ENCODE results near the gene CYTH3. TPM values are rescaled to one million over a fixed set of nuclear protein-coding genes. Genes with fewer than 3 reads are reported as not detected.
"Not testable (repeated sequence)": the region's sequence is repeated elsewhere in the genome, so short reads cannot be mapped to it uniquely, and the experiment has no call there.

CYTH3 gene
- total RNA-seq, 1 donor from 2014 or later, result 27.5 TPM

- Histone ChIP-seq H3K27ac (no peak overlapping the region), H3K4me3 (no peak overlapping the region), H3K4me1 (no peaks in the 10 kb centered on the region), H3K27me3 (no peaks in the 10 kb centered on the region), H3K36me3 (no peaks in the 10 kb centered on the region), H3K9me3 (no peaks in the 10 kb centered on the region)
- ATAC-seq, result no peak
- DNase-seq, result no peak
- intact Hi-C loops (cut with DNase I), result no loop called here
- TF ChIP-seq CTCF (IDR thresholded peaks at IDR 0.05), result no peak
Measured at GRCh38 chr7:6286486-6286885, 14.1 kb upstream of the CYTH3 start.

- Histone ChIP-seq H3K27me3 (no peaks in the 10 kb centered on the region), H3K4me3 (no peak overlapping the region), H3K36me3 (no peaks in the 10 kb centered on the region), H3K27ac (no peak overlapping the region), H3K9me3 (no peaks in the 10 kb centered on the region), H3K4me1 (no peaks in the 10 kb centered on the region)
- intact Hi-C loops (cut with DNase I), result no loop called here
- no peak for DNase-seq
- TF ChIP-seq CTCF (IDR thresholded peaks at IDR 0.05), result no peak
- ATAC-seq, result no peak
Measured at GRCh38 chr7:6284461-6285360, 12.3 kb upstream of the CYTH3 start.

GRCh38 chr7:6284055-6284400 lies 11.6 kb upstream of the CYTH3 start:
- ATAC-seq, result no peak

GRCh38 chr7:6283391-6284054 lies 11.1 kb upstream of the CYTH3 start:
- DNase-seq; H3K4me3 ChIP-seq; intact Hi-C loops (cut with DNase I); H3K27ac ChIP-seq; H3K36me3 ChIP-seq; H3K4me1 ChIP-seq; H3K27me3 ChIP-seq; H3K9me3 ChIP-seq; ATAC-seq: not testable (repeated sequence)

More at GRCh38 chr7:6284055-6284400, 11.6 kb upstream of the CYTH3 start:
- intact Hi-C loops (cut with DNase I), result no loop called here
- no peak overlapping the region for H3K27ac ChIP-seq
- no peak for TF ChIP-seq CTCF (IDR thresholded peaks at IDR 0.05)
- H3K36me3 ChIP-seq, result no peaks in the 10 kb centered on the region
- no peak for DNase-seq
- no peaks in the 10 kb centered on the region for H3K9me3 ChIP-seq
- H3K27me3 ChIP-seq, result no peaks in the 10 kb centered on the region
- no peak overlapping the region for H3K4me3 ChIP-seq
- no peaks in the 10 kb centered on the region for H3K4me1 ChIP-seq

GRCh38 chr7:6279937-6280336 lies 7.5 kb upstream of the CYTH3 start:
- H3K4me1 ChIP-seq, result no peaks in the 10 kb centered on the region
- no peak for ATAC-seq

More at GRCh38 chr7:6279937-6280336, 7.5 kb upstream of the CYTH3 start:
- DNase-seq, result no peak
- no peaks in the 10 kb centered on the region for H3K27me3 ChIP-seq
- H3K36me3 ChIP-seq, result no peaks in the 10 kb centered on the region
- H3K4me3 ChIP-seq, result no peak overlapping the region
- TF ChIP-seq CTCF (IDR thresholded peaks at IDR 0.05), result no peak
- no peak overlapping the region for H3K27ac ChIP-seq
- intact Hi-C loops (cut with DNase I), result no loop called here
- H3K9me3 ChIP-seq, result no peaks in the 10 kb centered on the region

Measured in upper lobe of right lung (tissue), 1 donor.